GM12878 (cell line): Measurements from ENCODE around the gene AP3S2. TPM values are rescaled to one million over a fixed set of nuclear protein-coding genes. Genes with fewer than 3 reads are reported as not detected.

Experiments
- ATAC-seq: fragments of 200-7000 bp; cut with Tn5 transposase; 3 replicates; pipeline ENCODE4 v1.9.1; 2020; ENCODE audit warnings: mild to moderate bottlenecking, moderate library complexity
- BruUV-seq: library from RNA; stranded (reverse); fragments of 400-500 nt; replicated peaks from 2 replicates; lab custom pipeline; 2021; lab: Mats Ljungman, UMichigan
- CTCF ChIA-PET: fragments of 300-600 bp; sonication (Branson Sonifier 250); formaldehyde crosslinking; extraction: SDS; loops from one replicate; lab custom pipeline; 2021; ENCODE audit warnings: inconsistent platforms; lab: Yijun Ruan, JAX
- POLR2A ChIA-PET: fragments of 350-600 bp; formaldehyde crosslinking; extraction: SDS; loops from one replicate; lab custom pipeline; 2021; ENCODE audit warnings: inconsistent platforms; lab: Charles Lee
- RAD21 ChIA-PET: fragments of 300-600 bp; sonication (Branson Sonifier 250); formaldehyde crosslinking; loops from one replicate; lab custom pipeline; 2023; ENCODE audit warnings: antibody characterized with exemption; ENCODE audit not compliant: unreplicated experiment; lab: Charles Lee
- SMC1A ChIA-PET: fragments of 300-600 bp; sonication (Branson Sonifier 250); formaldehyde crosslinking; loops from one replicate; lab custom pipeline; 2023; ENCODE audit not compliant: unreplicated experiment, uncharacterized antibody; lab: Charles Lee
- DNase-seq: peaks from one replicate; pipeline ENCODE4 v3.0.0-alpha.2; 2011; ENCODE audit warnings: low read depth, low spot score
- FAIRE-seq: peaks from 3 replicates; lab custom pipeline; 2011; peaks lifted over from hg19 to GRCh38; lab: Jason Lieb, UNC
- H2AFZ ChIP-seq: 2 replicates; pipeline ENCODE4 v1.6.0; 2011; ENCODE audit warnings: low read depth, low read length, control low read depth; ENCODE audit not compliant: control insufficient read depth
- H3K27ac ChIP-seq: 2 replicates; pipeline ENCODE4 v1.5.1; 2011; ENCODE audit warnings: control low read depth; ENCODE audit not compliant: control insufficient read depth, insufficient read depth
- H3K27me3 ChIP-seq, 2 experiments: replicated peaks in 1 of 2; 2 replicates each; pipeline versions ENCODE4 v1.6.0 to v1.6.1; 2011; ENCODE audit warnings: low read length in 1 of 2; ENCODE audit not compliant: control insufficient read depth in 2 of 2, insufficient read depth in 2 of 2
- H3K36me3 ChIP-seq, 2 experiments: 2 replicates each; pipeline ENCODE4 v1.5.1; 2011; ENCODE audit warnings: low read length in 1 of 2; ENCODE audit not compliant: control insufficient read depth in 2 of 2, insufficient read depth in 2 of 2
- H3K4me1 ChIP-seq: 2 replicates; pipeline ENCODE4 v1.6.1; 2011; ENCODE audit warnings: mild to moderate bottlenecking, low read length, moderate library complexity, mixed read lengths; ENCODE audit not compliant: control insufficient read depth, insufficient read depth
- H3K4me2 ChIP-seq: 2 replicates; pipeline ENCODE4 v1.6.0; 2011; ENCODE audit warnings: control low read depth; ENCODE audit not compliant: control insufficient read depth, insufficient read depth
- H3K4me3 ChIP-seq: fragments of 200-600 bp; sonication (generic); 2 replicates; pipeline ENCODE4 v1.5.1; 2016
- H3K79me2 ChIP-seq: 2 replicates; pipeline ENCODE4 v1.6.0; 2011; ENCODE audit warnings: low read length; ENCODE audit not compliant: control insufficient read depth, insufficient read depth
- H3K9ac ChIP-seq: 2 replicates; pipeline ENCODE4 v1.8.0; 2011; ENCODE audit warnings: low read length, control low read depth, mixed read lengths; ENCODE audit not compliant: control insufficient read depth, insufficient read depth
- H3K9me3 ChIP-seq: replicated peaks from 3 replicates; pipeline ENCODE4 v1.5.1; 2011; ENCODE audit warnings: mild to moderate bottlenecking, low read length; ENCODE audit not compliant: control insufficient read depth, insufficient read depth
- H4K20me1 ChIP-seq: 2 replicates; pipeline ENCODE4 v1.6.0; 2011; ENCODE audit not compliant: control insufficient read depth, insufficient read depth
- HDAC6 ChIP-seq: fragments of 200-600 bp; sonication (generic); IDR thresholded peaks from one replicate; pipeline ENCODE4 v1.8.0; 2017; ENCODE audit warnings: antibody characterized with exemption; ENCODE audit not compliant: unreplicated experiment
- NR2C1 ChIP-seq: fragments of 450-650 bp; IDR thresholded peaks from 2 replicates; pipeline ENCODE4 v1.6.1; 2017; ENCODE audit warnings: antibody characterized with exemption, mild to moderate bottlenecking, moderate library complexity
- RBBP5 ChIP-seq: fragments of 200-600 bp; sonication (generic); conservative IDR thresholded peaks from 2 replicates; pipeline ENCODE4 v1.6.1; 2016
- WGBS: methylation state at CpG from one replicate; pipeline ENCODE4 v1.1.6; 2016; ENCODE audit warnings: low lambda C conversion rate; ENCODE audit not compliant: insufficient replicate concordance, insufficient coverage; ENCODE audit errors: missing lambda C conversion rate; 5-methylcytosine and 5-hydroxymethylcytosine counted together
- in situ Hi-C: fragments of 300-500 bp; cut with MboI; formaldehyde crosslinking; loops from 9 replicates; pipeline ENCODE4 v1.14.3; 2018; ENCODE audit warnings: mixed read lengths
- intact Hi-C: fragments of 100-400 bp; cut with micrococcal nuclease; formaldehyde crosslinking; loops from one replicate; pipeline ENCODE4 v1.14.2; 2022; ENCODE audit not compliant: unreplicated experiment
- polyA plus RNA-seq, 11 experiments: library from polyadenylated mRNA; depleted of rRNA in 4 of 11; unstranded in 6 of 11; stranded (reverse) in 5 of 11; fragments of >200 nt; fragmentation: Nextera tagmentation in 4 of 11; fragmentation: Illumina TruSeq in 1 of 11; extraction: Ambion mirVana in 4 of 11; extraction: Trizol in 1 of 11; gene quantifications; 1 replicate in 1 of 11; 2 replicates in 10 of 11; pipeline versions ENCODE4 v1.2.1 to v1.2.3, GENCODE V29; 2011 to 2016; ENCODE audit warnings: inconsistent platforms in 2 of 11, missing spikeins in 2 of 11, low read depth in 1 of 11
- total RNA-seq, 4 experiments: library from RNA; depleted of rRNA in 3 of 4; stranded (reverse); fragments of >200 nt in 3 of 4; fragmentation: Illumina TruSeq in 1 of 4; extraction: Trizol in 1 of 4; gene quantifications; 2 replicates each; pipeline versions ENCODE4 v1.2.1 to v1.2.3, GENCODE V29; 2013 to 2021
- TF ChIP-seq, protein P1 (sequence below): IDR thresholded peaks from 2 replicates; pipeline ENCODE4 v1.6.1; 2012; ENCODE audit warnings: low read depth, low read length, improper control_type of control experiment
- TF ChIP-seq, protein P2 (sequence below): IDR thresholded peaks from 2 replicates; pipeline ENCODE4 v1.6.1; 2012; ENCODE audit warnings: improper control_type of control experiment, low read depth, low read length; ENCODE audit not compliant: insufficient replicate concordance
- TF ChIP-seq, protein P3 (sequence below): fragments of 450-650 bp; IDR thresholded peaks from 2 replicates; pipeline ENCODE4 v1.6.1; 2017; ENCODE audit warnings: mild to moderate bottlenecking, moderate library complexity

Gene AP3S2
- total and polyA plus RNA-seq, 10 of the 15 experiments (the other 5 are each of a cell fraction or from before 2014, with no cell fraction given), result 10.0 to 43.6 (median 26.0) TPM

DNA sequence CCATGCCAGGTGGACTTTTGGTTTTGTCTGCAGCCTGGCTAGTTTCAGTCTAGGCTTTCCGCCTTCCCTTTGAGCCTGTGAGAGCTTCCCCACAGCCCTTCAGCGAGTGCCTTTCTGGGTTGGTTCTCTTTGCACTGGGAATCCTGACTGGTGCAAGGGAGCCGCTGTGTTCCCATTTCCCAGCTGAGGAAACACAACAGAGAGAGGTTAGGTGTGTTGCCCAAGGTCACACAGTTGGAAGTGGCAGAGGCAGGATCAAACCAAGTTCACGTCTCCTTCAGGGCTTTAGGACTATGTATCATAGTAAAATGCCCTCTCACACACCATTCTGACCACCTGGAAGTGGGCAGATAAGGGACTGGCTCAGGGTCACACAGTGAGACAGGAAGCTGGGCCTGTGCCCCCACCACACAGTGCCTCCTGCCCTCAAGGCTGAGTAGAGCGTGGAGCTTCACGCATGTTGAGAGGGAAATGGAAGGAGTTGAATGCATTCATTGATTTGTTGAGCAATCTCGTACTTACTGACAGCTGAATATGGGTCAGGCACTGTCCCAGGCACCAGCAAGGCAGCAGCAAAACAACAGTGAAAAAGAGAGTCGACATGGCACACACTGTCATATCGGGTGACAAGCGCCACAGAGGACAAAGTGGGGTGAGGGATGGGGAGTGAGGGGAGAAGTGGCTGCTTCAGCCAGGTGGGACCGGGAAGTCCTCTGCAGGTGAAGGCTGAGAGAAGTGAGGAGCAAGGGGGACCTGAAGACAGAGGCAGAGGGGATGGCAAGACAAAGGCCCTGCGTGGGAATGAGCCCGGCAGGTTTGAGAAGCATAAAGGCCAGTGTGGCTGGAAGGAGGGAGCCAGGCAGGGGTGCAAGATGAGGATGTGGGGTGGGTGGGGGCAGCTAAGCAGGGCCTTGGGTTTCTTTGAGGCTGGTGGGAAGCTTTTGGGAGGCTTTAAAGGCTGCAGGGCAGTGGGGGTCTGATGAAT, 66.8 kb downstream of the AP3S2 start:
- in situ Hi-C loops, result no loop called here
- BruUV-seq, result no TSS peak

More for the DNA sequence above, 66.8 kb downstream of the AP3S2 start:
- no peaks in the 10 kb centered on the region for H3K27me3 ChIP-seq
- no peaks in the 10 kb centered on the region; a peak in 1 of 4 replicates for H3K36me3 ChIP-seq
- DNase-seq (no peak), FAIRE-seq (no peak), ATAC-seq (no peak)
- no peak overlapping the region for H3K27ac ChIP-seq
- H3K9ac ChIP-seq, result no peak overlapping the region
- POLR2A ChIA-PET, result no interaction called here
- WGBS, result 89% methylated on average over 13 of the region's 13 CpGs
- H3K4me2 ChIP-seq, result no peak overlapping the region
- no peaks in the 10 kb centered on the region for H4K20me1 ChIP-seq
- no peaks in the 10 kb centered on the region for H3K9me3 ChIP-seq
- TF ChIP-seq, protein P1, sequence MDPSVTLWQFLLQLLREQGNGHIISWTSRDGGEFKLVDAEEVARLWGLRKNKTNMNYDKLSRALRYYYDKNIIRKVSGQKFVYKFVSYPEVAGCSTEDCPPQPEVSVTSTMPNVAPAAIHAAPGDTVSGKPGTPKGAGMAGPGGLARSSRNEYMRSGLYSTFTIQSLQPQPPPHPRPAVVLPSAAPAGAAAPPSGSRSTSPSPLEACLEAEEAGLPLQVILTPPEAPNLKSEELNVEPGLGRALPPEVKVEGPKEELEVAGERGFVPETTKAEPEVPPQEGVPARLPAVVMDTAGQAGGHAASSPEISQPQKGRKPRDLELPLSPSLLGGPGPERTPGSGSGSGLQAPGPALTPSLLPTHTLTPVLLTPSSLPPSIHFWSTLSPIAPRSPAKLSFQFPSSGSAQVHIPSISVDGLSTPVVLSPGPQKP, result no peak
- TF ChIP-seq, protein P2, sequence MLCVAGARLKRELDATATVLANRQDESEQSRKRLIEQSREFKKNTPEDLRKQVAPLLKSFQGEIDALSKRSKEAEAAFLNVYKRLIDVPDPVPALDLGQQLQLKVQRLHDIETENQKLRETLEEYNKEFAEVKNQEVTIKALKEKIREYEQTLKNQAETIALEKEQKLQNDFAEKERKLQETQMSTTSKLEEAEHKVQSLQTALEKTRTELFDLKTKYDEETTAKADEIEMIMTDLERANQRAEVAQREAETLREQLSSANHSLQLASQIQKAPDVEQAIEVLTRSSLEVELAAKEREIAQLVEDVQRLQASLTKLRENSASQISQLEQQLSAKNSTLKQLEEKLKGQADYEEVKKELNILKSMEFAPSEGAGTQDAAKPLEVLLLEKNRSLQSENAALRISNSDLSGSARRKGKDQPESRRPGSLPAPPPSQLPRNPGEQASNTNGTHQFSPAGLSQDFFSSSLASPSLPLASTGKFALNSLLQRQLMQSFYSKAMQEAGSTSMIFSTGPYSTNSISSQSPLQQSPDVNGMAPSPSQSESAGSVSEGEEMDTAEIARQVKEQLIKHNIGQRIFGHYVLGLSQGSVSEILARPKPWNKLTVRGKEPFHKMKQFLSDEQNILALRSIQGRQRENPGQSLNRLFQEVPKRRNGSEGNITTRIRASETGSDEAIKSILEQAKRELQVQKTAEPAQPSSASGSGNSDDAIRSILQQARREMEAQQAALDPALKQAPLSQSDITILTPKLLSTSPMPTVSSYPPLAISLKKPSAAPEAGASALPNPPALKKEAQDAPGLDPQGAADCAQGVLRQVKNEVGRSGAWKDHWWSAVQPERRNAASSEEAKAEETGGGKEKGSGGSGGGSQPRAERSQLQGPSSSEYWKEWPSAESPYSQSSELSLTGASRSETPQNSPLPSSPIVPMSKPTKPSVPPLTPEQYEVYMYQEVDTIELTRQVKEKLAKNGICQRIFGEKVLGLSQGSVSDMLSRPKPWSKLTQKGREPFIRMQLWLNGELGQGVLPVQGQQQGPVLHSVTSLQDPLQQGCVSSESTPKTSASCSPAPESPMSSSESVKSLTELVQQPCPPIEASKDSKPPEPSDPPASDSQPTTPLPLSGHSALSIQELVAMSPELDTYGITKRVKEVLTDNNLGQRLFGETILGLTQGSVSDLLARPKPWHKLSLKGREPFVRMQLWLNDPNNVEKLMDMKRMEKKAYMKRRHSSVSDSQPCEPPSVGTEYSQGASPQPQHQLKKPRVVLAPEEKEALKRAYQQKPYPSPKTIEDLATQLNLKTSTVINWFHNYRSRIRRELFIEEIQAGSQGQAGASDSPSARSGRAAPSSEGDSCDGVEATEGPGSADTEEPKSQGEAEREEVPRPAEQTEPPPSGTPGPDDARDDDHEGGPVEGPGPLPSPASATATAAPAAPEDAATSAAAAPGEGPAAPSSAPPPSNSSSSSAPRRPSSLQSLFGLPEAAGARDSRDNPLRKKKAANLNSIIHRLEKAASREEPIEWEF, result no peak
- no peak for TF ChIP-seq HDAC6
- TF ChIP-seq RBBP5, result no peak
- TF ChIP-seq, protein P3, sequence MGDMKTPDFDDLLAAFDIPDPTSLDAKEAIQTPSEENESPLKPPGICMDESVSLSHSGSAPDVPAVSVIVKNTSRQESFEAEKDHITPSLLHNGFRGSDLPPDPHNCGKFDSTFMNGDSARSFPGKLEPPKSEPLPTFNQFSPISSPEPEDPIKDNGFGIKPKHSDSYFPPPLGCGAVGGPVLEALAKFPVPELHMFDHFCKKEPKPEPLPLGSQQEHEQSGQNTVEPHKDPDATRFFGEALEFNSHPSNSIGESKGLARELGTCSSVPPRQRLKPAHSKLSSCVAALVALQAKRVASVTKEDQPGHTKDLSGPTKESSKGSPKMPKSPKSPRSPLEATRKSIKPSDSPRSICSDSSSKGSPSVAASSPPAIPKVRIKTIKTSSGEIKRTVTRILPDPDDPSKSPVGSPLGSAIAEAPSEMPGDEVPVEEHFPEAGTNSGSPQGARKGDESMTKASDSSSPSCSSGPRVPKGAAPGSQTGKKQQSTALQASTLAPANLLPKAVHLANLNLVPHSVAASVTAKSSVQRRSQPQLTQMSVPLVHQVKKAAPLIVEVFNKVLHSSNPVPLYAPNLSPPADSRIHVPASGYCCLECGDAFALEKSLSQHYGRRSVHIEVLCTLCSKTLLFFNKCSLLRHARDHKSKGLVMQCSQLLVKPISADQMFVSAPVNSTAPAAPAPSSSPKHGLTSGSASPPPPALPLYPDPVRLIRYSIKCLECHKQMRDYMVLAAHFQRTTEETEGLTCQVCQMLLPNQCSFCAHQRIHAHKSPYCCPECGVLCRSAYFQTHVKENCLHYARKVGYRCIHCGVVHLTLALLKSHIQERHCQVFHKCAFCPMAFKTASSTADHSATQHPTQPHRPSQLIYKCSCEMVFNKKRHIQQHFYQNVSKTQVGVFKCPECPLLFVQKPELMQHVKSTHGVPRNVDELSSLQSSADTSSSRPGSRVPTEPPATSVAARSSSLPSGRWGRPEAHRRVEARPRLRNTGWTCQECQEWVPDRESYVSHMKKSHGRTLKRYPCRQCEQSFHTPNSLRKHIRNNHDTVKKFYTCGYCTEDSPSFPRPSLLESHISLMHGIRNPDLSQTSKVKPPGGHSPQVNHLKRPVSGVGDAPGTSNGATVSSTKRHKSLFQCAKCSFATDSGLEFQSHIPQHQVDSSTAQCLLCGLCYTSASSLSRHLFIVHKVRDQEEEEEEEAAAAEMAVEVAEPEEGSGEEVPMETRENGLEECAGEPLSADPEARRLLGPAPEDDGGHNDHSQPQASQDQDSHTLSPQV, result no peak
- TF ChIP-seq NR2C1, result no peak
- H2AFZ ChIP-seq, result no peak overlapping the region
- RAD21 ChIA-PET, result interaction anchor here (1.3 kb wide), 1 partner anchor 48 kb away, joined by 4 read pairs; no protein-coding TSS in a partner anchor
- H3K79me2 ChIP-seq, result no peaks in the 10 kb centered on the region
- SMC1A ChIA-PET, result no interaction called here
- intact Hi-C loops, result loop anchor here (10.0 kb wide), 1 partner anchor 72 kb away; the partner anchor contains the start of gene MESP1
- CTCF ChIA-PET, result interaction anchor here (2.8 kb wide), 1 partner anchor 48 kb away, joined by 9 read pairs; no protein-coding TSS in a partner anchor
- peaks cover 6% of the 10 kb centered on the region for H3K4me1 ChIP-seq
- H3K4me3 ChIP-seq, result no peak overlapping the region
